Lower lobe of right lung (tissue), 2 donors: ENCODE data around the gene SPINK9. TPM values are rescaled to one million over a fixed set of nuclear protein-coding genes. Genes with fewer than 3 reads are reported as not detected.

Experiments
- ATAC-seq, 2 donors: fragments of 200-7000 bp; cut with Tn5 transposase; one replicate each; pipeline ENCODE4 v1.9.1; 2020 to 2022; ENCODE audit warnings: mild to moderate bottlenecking in 2 of 2, moderate library complexity in 2 of 2
- DNase-seq: peaks from one replicate; pipeline ENCODE4 v3.0.0-alpha.2; 2020
- H3K27ac ChIP-seq: fragments of 200-600 bp; one replicate; pipeline ENCODE4 v1.8.0; 2022
- H3K27me3 ChIP-seq: fragments of 200-600 bp; one replicate; pipeline ENCODE4 v1.8.0; 2022; ENCODE audit warnings: low read depth
- H3K36me3 ChIP-seq: fragments of 200-600 bp; one replicate; pipeline ENCODE4 v1.8.0; 2022; ENCODE audit warnings: mild to moderate bottlenecking
- H3K4me1 ChIP-seq: fragments of 200-600 bp; one replicate; pipeline ENCODE4 v1.8.0; 2022
- H3K4me3 ChIP-seq: fragments of 200-600 bp; one replicate; pipeline ENCODE4 v1.8.0; 2022; ENCODE audit warnings: mild to moderate bottlenecking
- H3K9me3 ChIP-seq: fragments of 200-600 bp; one replicate; pipeline ENCODE4 v1.8.0; 2022
- intact Hi-C: fragments of 100-400 bp; cut with DNase I; formaldehyde crosslinking; loops from one replicate; pipeline ENCODE4 v1.11.0; 2022
- long read RNA-seq: library from polyadenylated mRNA; unstranded; transcript quantifications from one replicate; pipeline ENCODE4 v2.0.0, GENCODE V29; 2021
- total RNA-seq: library from RNA; stranded (reverse); fragmentation: NEBNext Ultra II Directional; extraction: Animal tissue kit (Norgen Biotek cat#: 25700); gene quantifications from one replicate; pipeline ENCODE4 v1.2.1, GENCODE V29; 2021
- TF ChIP-seq, protein P1 (sequence below): fragments of 200-600 bp; IDR thresholded peaks from one replicate; pipeline ENCODE4 v1.8.0; 2022; ENCODE audit warnings: antibody characterized with exemption, mild to moderate bottlenecking
- donor health status: DM: no; HTN: yes; CAD: no; lungs with severe emphysema.

The SPINK9 gene, protein sequence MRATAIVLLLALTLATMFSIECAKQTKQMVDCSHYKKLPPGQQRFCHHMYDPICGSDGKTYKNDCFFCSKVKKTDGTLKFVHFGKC
- total RNA-seq = not detected
- long read RNA-seq = 0 reads

GRCh38 chr5:148335259-148335658 lies at the start of gene SPINK9:
Gene SPINK9 (plus strand): TSS chr5:148335559. CDS start chr5:148335614, 55 bp downstream.
- ATAC-seq (no peak), DNase-seq (no peak)
- Histone ChIP-seq H3K27ac (no peak within 1 kb of the TSS), H3K27me3 (no peaks in the 10 kb centered on the region), H3K4me3 (no peak within 1 kb of the TSS), H3K36me3 (no peaks in the 10 kb centered on the region), H3K9me3 (no peaks in the 10 kb centered on the region), H3K4me1 (no peaks in the 10 kb centered on the region)
- intact Hi-C loops = no loop called here
- TF ChIP-seq, protein P1, sequence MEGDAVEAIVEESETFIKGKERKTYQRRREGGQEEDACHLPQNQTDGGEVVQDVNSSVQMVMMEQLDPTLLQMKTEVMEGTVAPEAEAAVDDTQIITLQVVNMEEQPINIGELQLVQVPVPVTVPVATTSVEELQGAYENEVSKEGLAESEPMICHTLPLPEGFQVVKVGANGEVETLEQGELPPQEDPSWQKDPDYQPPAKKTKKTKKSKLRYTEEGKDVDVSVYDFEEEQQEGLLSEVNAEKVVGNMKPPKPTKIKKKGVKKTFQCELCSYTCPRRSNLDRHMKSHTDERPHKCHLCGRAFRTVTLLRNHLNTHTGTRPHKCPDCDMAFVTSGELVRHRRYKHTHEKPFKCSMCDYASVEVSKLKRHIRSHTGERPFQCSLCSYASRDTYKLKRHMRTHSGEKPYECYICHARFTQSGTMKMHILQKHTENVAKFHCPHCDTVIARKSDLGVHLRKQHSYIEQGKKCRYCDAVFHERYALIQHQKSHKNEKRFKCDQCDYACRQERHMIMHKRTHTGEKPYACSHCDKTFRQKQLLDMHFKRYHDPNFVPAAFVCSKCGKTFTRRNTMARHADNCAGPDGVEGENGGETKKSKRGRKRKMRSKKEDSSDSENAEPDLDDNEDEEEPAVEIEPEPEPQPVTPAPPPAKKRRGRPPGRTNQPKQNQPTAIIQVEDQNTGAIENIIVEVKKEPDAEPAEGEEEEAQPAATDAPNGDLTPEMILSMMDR = no peak

DNA sequence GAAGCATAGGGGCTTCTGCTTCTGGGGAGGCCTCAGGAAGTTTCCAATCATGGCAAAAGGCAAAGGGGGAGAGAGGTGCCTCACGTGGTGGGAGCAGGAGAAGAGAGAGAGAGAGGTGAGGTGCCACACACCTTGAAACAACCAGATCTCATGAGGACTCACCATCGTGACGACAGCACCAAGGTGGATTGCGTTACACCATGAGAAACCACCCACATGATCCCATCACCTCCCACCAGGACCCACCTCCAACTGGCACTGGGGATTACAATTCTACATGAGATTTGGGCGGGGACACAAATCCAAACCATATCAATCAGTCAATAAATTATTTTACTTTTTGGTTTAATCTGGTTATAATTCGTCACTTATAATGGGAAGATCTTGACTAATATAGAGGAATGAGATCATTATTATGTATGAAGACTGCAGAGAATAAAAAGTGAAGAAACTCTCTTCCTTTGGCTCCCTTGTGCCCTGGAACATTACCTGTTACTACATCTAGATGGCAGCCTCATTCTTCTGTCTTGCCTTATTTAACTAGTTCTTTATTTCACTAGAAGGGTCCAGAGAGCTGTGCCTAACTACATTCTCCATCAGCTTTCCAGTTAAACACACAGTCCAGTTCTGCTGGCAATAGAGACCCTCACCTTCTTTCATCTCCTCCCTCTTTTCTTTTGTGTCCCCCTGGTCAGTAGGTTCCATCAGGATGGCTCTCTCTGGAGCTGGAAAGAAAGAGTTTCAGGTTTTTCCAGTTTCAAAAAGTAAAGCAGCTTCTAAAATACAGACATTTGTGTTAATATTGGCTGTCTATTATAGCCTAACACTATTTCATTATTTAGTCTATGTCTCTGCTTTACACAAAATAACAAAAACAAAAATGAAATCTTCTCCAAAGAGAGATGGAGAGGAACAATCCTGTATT lies 44.8 kb upstream of the SPINK9 start:
- DNase-seq (no peak), ATAC-seq (peak in 1 of 2 donors; percentile 39)
- intact Hi-C loops = no loop called here

GRCh38 chr5:148297731-148298130 lies 37.6 kb upstream of the SPINK9 start:
- no peak for DNase-seq
- intact Hi-C loops = no loop called here
- Histone ChIP-seq H3K9me3 (no peaks in the 10 kb centered on the region), H3K36me3 (no peaks in the 10 kb centered on the region), H3K4me3 (no peak overlapping the region), H3K4me1 (no peaks in the 10 kb centered on the region), H3K27me3 (no peaks in the 10 kb centered on the region), H3K27ac (no peak overlapping the region)
- TF ChIP-seq, protein P1 = no peak
- ATAC-seq = no peak

More for the DNA sequence above, 44.8 kb upstream of the SPINK9 start:
- TF ChIP-seq, protein P1 = peak; percentile 24
- Histone ChIP-seq H3K36me3 (no peaks in the 10 kb centered on the region), H3K4me1 (no peaks in the 10 kb centered on the region), H3K27me3 (no peaks in the 10 kb centered on the region), H3K4me3 (no peak overlapping the region), H3K9me3 (no peaks in the 10 kb centered on the region), H3K27ac (no peak overlapping the region)

GRCh38 chr5:148306446-148306845 lies 28.9 kb upstream of the SPINK9 start:
- TF ChIP-seq, protein P1 = no peak
- Histone ChIP-seq H3K36me3 (no peaks in the 10 kb centered on the region), H3K4me1 (no peaks in the 10 kb centered on the region), H3K27ac (no peak overlapping the region), H3K9me3 (no peaks in the 10 kb centered on the region), H3K4me3 (no peak overlapping the region), H3K27me3 (no peaks in the 10 kb centered on the region)
- DNase-seq = no peak
- intact Hi-C loops = no loop called here
- ATAC-seq = no peak

GRCh38 chr5:148309019-148309418 lies 26.3 kb upstream of the SPINK9 start:
- DNase-seq (no peak), ATAC-seq (no peak)
- Histone ChIP-seq H3K9me3 (no peaks in the 10 kb centered on the region), H3K4me3 (no peak overlapping the region), H3K36me3 (no peaks in the 10 kb centered on the region), H3K27me3 (no peaks in the 10 kb centered on the region), H3K27ac (no peak overlapping the region), H3K4me1 (no peaks in the 10 kb centered on the region)
- intact Hi-C loops = no loop called here
- TF ChIP-seq, protein P1 = no peak
